Nephron progenitor cell (in vitro differentiated cells): Measurements from ENCODE around the gene SBNO2.

Source experiments
- DNase-seq: peaks from one replicate; pipeline ENCODE4 v3.0.0; 2021
- H3K27ac Mint-ChIP-seq: 2 replicates; pipeline ENCODE4 v1.8.0; 2021; ENCODE audit warnings: mild to moderate bottlenecking, moderate library complexity, mixed read lengths
- H3K27me3 Mint-ChIP-seq: 2 replicates; pipeline ENCODE4 v1.8.0; 2021; ENCODE audit warnings: mild to moderate bottlenecking, low read depth, mixed read lengths; ENCODE audit not compliant: poor library complexity
- H3K36me3 Mint-ChIP-seq: 2 replicates; pipeline ENCODE4 v1.8.0; 2021; ENCODE audit warnings: low read depth, mixed read lengths
- H3K4me1 Mint-ChIP-seq: 2 replicates; pipeline ENCODE4 v1.8.0; 2021; ENCODE audit warnings: mixed read lengths
- H3K4me3 Mint-ChIP-seq: 2 replicates; pipeline ENCODE4 v1.8.0; 2021; ENCODE audit warnings: mild to moderate bottlenecking, moderate library complexity, mixed read lengths
- H3K9me3 Mint-ChIP-seq: 2 replicates; pipeline ENCODE4 v1.8.0; 2021; ENCODE audit warnings: mild to moderate bottlenecking, moderate library complexity, mixed read lengths
- CTCF ChIP-seq: fragments of 200-600 bp; sonication (generic); IDR thresholded peaks from 2 replicates; pipeline ENCODE4 v1.5.0; 2021; ENCODE audit warnings: antibody characterized with exemption

The SBNO2 gene

GRCh38 chr19:1182068-1182467 lies 8.0 kb upstream of the SBNO2 start:
- Mint-ChIP-seq H3K4me3 (no peak overlapping the region), H3K27ac (no peak overlapping the region), H3K4me1 (peaks cover 18% of the 10 kb centered on the region), H3K9me3 (no peaks in the 10 kb centered on the region), H3K27me3 (peaks cover 6% of the 10 kb centered on the region), H3K36me3 (no peaks in the 10 kb centered on the region)
- DNase-seq, result no peak
- TF ChIP-seq CTCF, result no peak

- Mint-ChIP-seq H3K4me3 (no peak overlapping the region), H3K36me3 (no peaks in the 10 kb centered on the region), H3K4me1 (peaks cover 18% of the 10 kb centered on the region), H3K27me3 (peaks cover 4% of the 10 kb centered on the region), H3K9me3 (no peaks in the 10 kb centered on the region), H3K27ac (peak overlapping the region; percentile 23)
- no peak for DNase-seq
- no peak for TF ChIP-seq CTCF
Observed at GRCh38 chr19:1181606-1182005, 7.5 kb upstream of the SBNO2 start.

GRCh38 chr19:1177322-1178114 lies 3.5 kb upstream of the SBNO2 start:
- Mint-ChIP-seq H3K36me3 (no peaks in the 10 kb centered on the region), H3K9me3 (no peaks in the 10 kb centered on the region), H3K27ac (no peak overlapping the region), H3K4me3 (no peak overlapping the region), H3K4me1 (peaks cover 31% of the 10 kb centered on the region), H3K27me3 (peaks cover 9% of the 10 kb centered on the region)
- TF ChIP-seq CTCF, result no peak
- DNase-seq, result no peak

- peak; percentile 54 for DNase-seq
- peaks cover 54% of the 10 kb centered on the region for H3K4me1 Mint-ChIP-seq
- H3K4me3 Mint-ChIP-seq, result peak overlapping the region; percentile 90
- peak overlapping the region; percentile 74 for H3K27ac Mint-ChIP-seq
- H3K9me3 Mint-ChIP-seq, result no peaks in the 10 kb centered on the region
- TF ChIP-seq CTCF, result no peak
- peaks cover 6% of the 10 kb centered on the region for H3K27me3 Mint-ChIP-seq
- no peaks in the 10 kb centered on the region for H3K36me3 Mint-ChIP-seq
Observed at GRCh38 chr19:1173159-1173844, 766 bp downstream of the SBNO2 start.

- H3K27ac Mint-ChIP-seq, result peak overlapping the region; percentile 86
- TF ChIP-seq CTCF, result no peak
- peak overlapping the region; percentile 90 for H3K4me3 Mint-ChIP-seq
- peaks cover 54% of the 10 kb centered on the region for H3K4me1 Mint-ChIP-seq
- no peaks in the 10 kb centered on the region for H3K36me3 Mint-ChIP-seq
- H3K9me3 Mint-ChIP-seq, result no peaks in the 10 kb centered on the region
- peak; percentile 39 for DNase-seq
- peaks cover 6% of the 10 kb centered on the region for H3K27me3 Mint-ChIP-seq
Observed at GRCh38 chr19:1172353-1173158, 1.5 kb downstream of the SBNO2 start.
